Anterior cingulate cortex (tissue), 58 donors: ENCODE results near the gene RFX2.

Source experiments
- DNase-seq, 58 donors: peaks; one replicate each; lab custom pipeline; 2025; lab: John Stamatoyannopoulos, UW

Gene RFX2

GRCh38 chr19:6062961-6063575 is 47.2 kb downstream of the RFX2 start:
- no peak for DNase-seq

- DNase-seq = no peak
Observed at GRCh38 chr19:6062274-6062673, 48.0 kb downstream of the RFX2 start.

- DNase-seq = no peak
Observed at GRCh38 chr19:6061376-6062130, 48.7 kb downstream of the RFX2 start.

- no peak for DNase-seq
Observed at GRCh38 chr19:6060600-6061375, 49.5 kb downstream of the RFX2 start.

GRCh38 chr19:6059988-6060599 is 50.2 kb downstream of the RFX2 start:
- DNase-seq = no peak

GRCh38 chr19:6059396-6059947 is 50.8 kb downstream of the RFX2 start:
- DNase-seq = no peak

GRCh38 chr19:6058518-6059201 is 51.6 kb downstream of the RFX2 start:
- no peak for DNase-seq

- no peak for DNase-seq
Observed at GRCh38 chr19:6057651-6058517, 52.4 kb downstream of the RFX2 start.

GRCh38 chr19:6056801-6057650 is 53.3 kb downstream of the RFX2 start:
- DNase-seq = peak in 48 of 58 donors; percentile 14 to 84 (median 56)

GRCh38 chr19:6056282-6056741 is 54.0 kb downstream of the RFX2 start:
- no peak for DNase-seq

- DNase-seq = no peak
Observed at GRCh38 chr19:6055013-6055795, 55.1 kb downstream of the RFX2 start.

GRCh38 chr19:6048793-6049405 is 61.4 kb downstream of the RFX2 start:
- peak in 44 of 58 donors; percentile 10 to 78 (median 42) for DNase-seq

- no peak for DNase-seq
Observed at GRCh38 chr19:6048348-6048747, 62.0 kb downstream of the RFX2 start.

- no peak for DNase-seq
Observed at GRCh38 chr19:6047741-6048251, 62.5 kb downstream of the RFX2 start.

GRCh38 chr19:6047256-6047655 is 63.0 kb downstream of the RFX2 start:
- DNase-seq = no peak

- no peak for DNase-seq
Observed at GRCh38 chr19:6045108-6045507, 65.2 kb downstream of the RFX2 start.
